Thyroid gland (tissue), 4 donors: Measurements from ENCODE around the gene IP6K3. TPM values are rescaled to one million over a fixed set of nuclear protein-coding genes. Genes with fewer than 3 reads are reported as not detected.

Source experiments
- DNase-seq, 2 donors: peaks; one replicate each; pipeline ENCODE4 v3.0.0-alpha.2; 2019
- H3K27ac ChIP-seq, 3 donors: fragments of 200-600 bp; sonication (generic); 1 replicate in 2 of 3; 2 replicates in 1 of 3; pipeline ENCODE4 v1.5.1; 2016 to 2019; ENCODE audit warnings: mild to moderate bottlenecking in 1 of 3, moderate library complexity in 1 of 3
- H3K27me3 ChIP-seq: fragments of 200-600 bp; sonication (generic); one replicate; pipeline ENCODE4 v1.5.1; 2019
- H3K36me3 ChIP-seq, 2 donors: fragments of 200-600 bp; sonication (generic); one replicate each; pipeline ENCODE4 v1.5.1; 2016 to 2019
- H3K4me1 ChIP-seq, 2 donors: fragments of 200-600 bp; sonication (generic); one replicate each; pipeline ENCODE4 v1.5.1; 2017 to 2019
- H3K4me3 ChIP-seq, 3 donors: fragments of 200-600 bp; sonication (generic); replicated peaks in 1 of 3; 1 replicate in 2 of 3; 2 replicates in 1 of 3; pipeline ENCODE4 v1.5.1; 2016; ENCODE audit warnings: mild to moderate bottlenecking in 1 of 3
- H3K9me3 ChIP-seq: fragments of 200-600 bp; sonication (generic); one replicate; pipeline ENCODE4 v1.5.1; 2017
- POLR2A ChIP-seq, 2 donors: fragments of 450-650 bp; IDR thresholded peaks; one replicate each; pipeline ENCODE4 v1.6.1; 2017; ENCODE audit warnings: antibody characterized with exemption in 2 of 2, mild to moderate bottlenecking in 2 of 2, moderate library complexity in 1 of 2
- WGBS, 2 donors: methylation state at CpG; one replicate each; pipeline ENCODE4 v1.1.5; 2017; 5-methylcytosine and 5-hydroxymethylcytosine counted together
- intact Hi-C: fragments of 100-400 bp; cut with DNase I; formaldehyde crosslinking; loops from one replicate; pipeline ENCODE4 v1.15.1; 2023
- total RNA-seq, 4 donors: library from RNA; depleted of rRNA; stranded (reverse); fragments of >200 nt; gene quantifications; one replicate each; pipeline ENCODE4 v1.2.3, GENCODE V29; 2016
- TF ChIP-seq, protein P1 (sequence below), 6 experiments: fragments of 200-600 bp in 3 of 6; fragments of 450-650 bp in 3 of 6; sonication (generic) in 3 of 6; IDR thresholded peaks; one replicate each; pipeline ENCODE4 v1.5.1; 2016 to 2019; ENCODE audit warnings: antibody characterized with exemption in 6 of 6, mild to moderate bottlenecking in 2 of 6, inconsistent platforms in 1 of 6, moderate library complexity in 1 of 6

The IP6K3 gene
- total RNA-seq, 4 donors from 2014 or later = 7.9 to 20.5 (median 17.1) TPM

DNA sequence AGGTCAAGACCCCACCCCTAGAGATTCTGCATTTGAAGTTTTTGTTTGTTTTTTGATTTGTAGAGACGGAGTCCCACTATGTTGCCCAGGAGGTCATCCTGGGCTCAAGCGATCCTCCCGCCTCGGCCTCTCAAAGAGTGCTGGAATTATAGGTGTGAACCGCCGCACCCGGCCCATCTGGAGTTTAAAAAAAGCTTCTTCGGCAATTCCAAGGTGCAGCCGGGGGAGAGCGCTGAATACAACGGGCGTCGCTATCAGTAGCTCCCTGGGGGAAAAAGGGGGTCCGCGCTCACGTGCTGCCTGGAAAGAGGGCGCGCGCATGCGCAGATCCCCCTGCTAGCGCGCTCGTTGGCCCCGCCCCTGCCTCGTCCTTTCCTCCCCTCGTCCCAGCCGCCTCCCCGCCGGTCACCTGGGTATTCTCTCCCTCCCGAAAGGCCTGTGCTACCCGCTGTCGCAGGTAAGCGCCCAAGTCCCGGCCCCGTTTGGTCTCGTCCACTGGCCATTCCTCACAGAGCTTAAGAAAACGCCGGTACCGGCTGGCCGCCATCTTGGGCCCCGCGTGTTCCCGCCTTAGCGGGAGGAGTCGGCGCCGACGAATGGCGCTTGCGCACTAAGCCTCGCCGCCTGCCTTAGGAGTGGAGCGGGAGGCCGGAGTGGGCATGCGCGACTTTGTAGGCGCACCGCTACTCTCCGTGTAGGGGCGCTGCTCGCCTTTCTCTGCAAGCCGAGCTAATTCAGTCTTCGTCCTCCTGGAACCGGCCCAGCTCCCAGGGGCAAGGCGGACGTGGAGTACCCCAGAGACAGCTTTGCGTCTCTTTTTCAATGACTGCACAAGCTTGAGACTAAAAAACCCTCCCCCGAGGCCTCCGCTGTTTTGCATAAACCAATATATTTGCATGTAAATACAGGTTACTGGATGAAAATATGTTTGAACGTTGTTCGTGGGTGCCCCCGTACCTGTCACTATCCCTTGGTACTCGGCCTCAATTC, 35.3 kb downstream of the IP6K3 start, which contains the start of gene UQCC2:
Gene UQCC2, minus strand, starts transcription at position 561 of the 990 bp plus-strand sequence. Its CDS starts 14 bp downstream, at position 547.
- Histone ChIP-seq H3K27ac (peak within 1 kb of the TSS; percentile 74 to 86 (median 85)), H3K36me3 (no peaks in the 10 kb centered on the region), H3K4me1 (peaks cover 21 to 25% of the 10 kb centered on the region in 2 donors), H3K9me3 (no peaks in the 10 kb centered on the region), H3K4me3 (peak within 1 kb of the TSS in 2 of 3 donors; percentile 40 to 86), H3K27me3 (no peaks in the 10 kb centered on the region)
- DNase-seq = peak; percentile 98
- 3 to 4% methylated on average over 40 to 42 of the region's 73 CpGs for WGBS, 2 donors
- TF ChIP-seq, protein P1, sequence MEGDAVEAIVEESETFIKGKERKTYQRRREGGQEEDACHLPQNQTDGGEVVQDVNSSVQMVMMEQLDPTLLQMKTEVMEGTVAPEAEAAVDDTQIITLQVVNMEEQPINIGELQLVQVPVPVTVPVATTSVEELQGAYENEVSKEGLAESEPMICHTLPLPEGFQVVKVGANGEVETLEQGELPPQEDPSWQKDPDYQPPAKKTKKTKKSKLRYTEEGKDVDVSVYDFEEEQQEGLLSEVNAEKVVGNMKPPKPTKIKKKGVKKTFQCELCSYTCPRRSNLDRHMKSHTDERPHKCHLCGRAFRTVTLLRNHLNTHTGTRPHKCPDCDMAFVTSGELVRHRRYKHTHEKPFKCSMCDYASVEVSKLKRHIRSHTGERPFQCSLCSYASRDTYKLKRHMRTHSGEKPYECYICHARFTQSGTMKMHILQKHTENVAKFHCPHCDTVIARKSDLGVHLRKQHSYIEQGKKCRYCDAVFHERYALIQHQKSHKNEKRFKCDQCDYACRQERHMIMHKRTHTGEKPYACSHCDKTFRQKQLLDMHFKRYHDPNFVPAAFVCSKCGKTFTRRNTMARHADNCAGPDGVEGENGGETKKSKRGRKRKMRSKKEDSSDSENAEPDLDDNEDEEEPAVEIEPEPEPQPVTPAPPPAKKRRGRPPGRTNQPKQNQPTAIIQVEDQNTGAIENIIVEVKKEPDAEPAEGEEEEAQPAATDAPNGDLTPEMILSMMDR (IDR thresholded peaks at IDR 0.05) = peak in 4 of 6 experiments; percentile 75 to 95 (median 77)
- TF ChIP-seq POLR2A (IDR thresholded peaks at IDR 0.05) = peak in 1 of 2 donors; percentile 80
- intact Hi-C loops = no loop called here

DNA sequence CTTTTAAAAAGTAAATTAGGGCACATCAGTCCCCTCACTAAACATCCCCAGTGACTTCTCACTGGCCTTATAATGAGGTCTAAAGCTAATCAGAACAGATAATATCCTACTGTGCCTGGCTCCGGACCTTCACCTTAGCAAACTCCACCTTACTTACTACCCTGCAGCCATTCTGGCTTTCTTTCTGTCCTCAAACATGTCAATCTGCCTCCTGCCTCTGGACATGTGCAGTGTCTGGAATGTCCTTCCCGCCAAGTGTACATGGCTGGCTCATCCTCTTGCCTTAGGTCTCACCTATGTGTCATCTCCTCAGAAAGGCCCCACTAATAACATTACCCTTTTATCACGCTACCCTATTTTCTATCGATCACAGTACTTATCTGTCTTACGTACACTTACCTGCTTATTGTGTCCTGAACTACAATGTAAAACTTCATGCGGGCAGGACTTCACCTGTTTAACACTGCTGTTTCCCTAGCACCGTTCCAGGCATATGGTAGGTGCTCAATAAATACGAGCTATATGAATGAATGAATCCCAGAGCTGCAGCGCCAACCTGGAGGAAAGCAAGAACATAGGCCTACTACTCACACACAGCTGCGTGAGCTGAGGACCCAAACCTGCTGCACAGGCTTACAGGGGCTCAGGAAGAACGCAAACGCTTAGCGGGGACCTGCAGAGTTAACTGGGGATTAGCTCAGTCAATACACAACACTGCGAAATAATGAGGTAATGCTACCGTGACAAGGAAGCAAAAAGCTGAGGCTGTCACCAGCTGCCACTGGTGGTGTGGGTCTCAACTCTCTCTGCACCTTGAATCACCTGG, 36.2 kb downstream of the IP6K3 start:
- Histone ChIP-seq H3K36me3 (no peaks in the 10 kb centered on the region), H3K27me3 (no peaks in the 10 kb centered on the region), H3K4me3 (peak overlapping the region in 2 of 3 donors; percentile 40 to 86), H3K27ac (no peak overlapping the region), H3K9me3 (no peaks in the 10 kb centered on the region), H3K4me1 (peaks cover 13 to 20% of the 10 kb centered on the region in 2 donors)
- 78 to 80% methylated on average over 15 of the region's 15 CpGs for WGBS, 2 donors
- DNase-seq = no peak
- intact Hi-C loops = no loop called here
- no peak for TF ChIP-seq POLR2A (IDR thresholded peaks at IDR 0.05)
- TF ChIP-seq, protein P1 (IDR thresholded peaks at IDR 0.05) = no peak

DNA sequence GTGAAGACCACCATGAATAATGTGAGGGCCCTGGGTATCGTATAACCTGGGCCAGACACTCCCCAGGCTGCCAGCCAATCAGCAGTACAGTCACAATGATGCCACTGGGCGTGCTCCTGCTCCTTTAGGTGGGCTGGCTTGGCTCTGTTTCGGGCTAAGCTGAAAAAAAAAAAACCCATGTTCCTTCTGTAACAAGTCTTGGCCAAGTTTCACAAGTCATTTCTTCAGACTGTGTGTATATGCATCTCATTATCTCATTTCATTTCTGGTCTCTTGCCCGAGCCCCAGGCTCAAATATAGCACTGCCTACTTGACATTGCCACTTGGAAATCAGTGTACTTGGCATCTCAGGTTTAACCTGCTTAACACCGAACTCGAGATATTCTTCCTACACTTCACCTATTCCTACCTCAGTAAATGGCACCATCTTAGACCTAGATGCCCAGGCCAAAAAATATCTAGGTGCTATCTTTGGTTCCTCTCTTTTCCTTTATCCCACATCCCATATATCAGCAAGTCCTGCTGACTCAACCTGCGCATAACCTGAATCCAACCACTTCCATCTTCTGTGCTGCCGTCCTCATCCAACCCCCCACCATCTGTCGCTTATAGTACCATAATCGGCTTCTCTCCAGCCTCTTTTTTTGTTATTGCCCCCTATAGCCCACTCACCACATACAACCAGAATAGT, 37.0 kb downstream of the IP6K3 start:
- 88 to 92% methylated on average over 10 of the region's 10 CpGs for WGBS, 2 donors
- intact Hi-C loops = no loop called here
- H3K27ac ChIP-seq = no peak overlapping the region

GRCh38 chr6:33708516-33709204, 38.0 kb downstream of the IP6K3 start:
- TF ChIP-seq, protein P1 (IDR thresholded peaks at IDR 0.05) = no peak
- TF ChIP-seq POLR2A (IDR thresholded peaks at IDR 0.05) = no peak
- 76 to 78% methylated on average over 10 of the region's 10 CpGs for WGBS, 2 donors

More for the DNA sequence above, 37.0 kb downstream of the IP6K3 start:
- Histone ChIP-seq H3K4me1 (peaks cover 13 to 20% of the 10 kb centered on the region in 2 donors), H3K9me3 (no peaks in the 10 kb centered on the region), H3K36me3 (no peaks in the 10 kb centered on the region), H3K27me3 (no peaks in the 10 kb centered on the region), H3K4me3 (no peak overlapping the region)
- no peak for TF ChIP-seq POLR2A (IDR thresholded peaks at IDR 0.05)
- TF ChIP-seq, protein P1 (IDR thresholded peaks at IDR 0.05) = no peak
- DNase-seq = no peak

More at GRCh38 chr6:33708516-33709204, 38.0 kb downstream of the IP6K3 start:
- no peaks in the 10 kb centered on the region for H3K27me3 ChIP-seq
- peaks cover 13 to 20% of the 10 kb centered on the region in 2 donors for H3K4me1 ChIP-seq
- intact Hi-C loops = no loop called here
- DNase-seq = no peak
- H3K27ac ChIP-seq = no peak overlapping the region
- H3K36me3 ChIP-seq = no peaks in the 10 kb centered on the region
- H3K4me3 ChIP-seq = no peak overlapping the region
- no peaks in the 10 kb centered on the region for H3K9me3 ChIP-seq
